HG02970 (cell line): Measurements from ENCODE around the gene SLC6A6.

Experiments
- ATAC-seq: cut with Tn5 transposase; IDR thresholded peaks from one replicate; pipeline ENCODE4 v1.9.1; 2021; ENCODE audit warnings: mild to moderate bottlenecking, moderate library complexity, moderate number of reproducible peaks; ENCODE audit not compliant: unreplicated experiment, low FRiP score

Gene SLC6A6

DNA sequence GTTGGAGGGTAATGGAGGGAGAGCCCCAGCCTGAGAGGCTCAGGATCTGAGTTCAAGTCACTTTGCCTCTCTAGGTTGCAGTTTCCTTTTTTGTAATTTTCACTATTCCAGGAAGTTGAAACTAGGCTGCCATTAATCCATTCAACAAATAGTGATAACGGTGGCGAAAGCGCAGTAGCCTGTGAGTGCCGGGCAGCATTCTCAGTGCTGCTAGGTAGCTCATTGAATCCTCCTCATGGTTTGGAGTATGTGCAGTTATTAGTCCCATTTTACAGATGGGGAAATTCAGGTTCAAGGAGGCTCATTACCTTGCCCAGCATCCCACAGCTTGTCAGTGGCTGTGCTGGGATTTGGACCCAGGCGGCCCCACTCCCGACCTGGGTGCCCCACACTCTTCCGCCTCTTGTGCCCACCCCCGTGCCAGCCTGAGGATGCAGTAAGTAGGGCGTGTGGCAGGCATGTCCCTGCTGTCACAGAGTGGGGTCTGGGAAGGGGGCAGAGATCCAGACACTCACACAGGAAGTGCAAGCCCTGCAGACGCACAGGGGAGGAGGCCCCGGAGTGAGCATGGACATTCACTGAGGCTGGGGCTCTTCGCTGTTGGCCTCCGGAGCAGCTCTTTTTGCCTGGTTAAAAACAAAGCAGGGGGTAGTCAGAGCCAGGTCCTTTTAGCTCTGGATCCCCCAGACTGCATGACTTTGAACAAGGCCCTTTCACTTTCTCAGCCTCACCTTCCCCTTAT, 58.8 kb downstream of the SLC6A6 start:
- no peak for ATAC-seq

DNA sequence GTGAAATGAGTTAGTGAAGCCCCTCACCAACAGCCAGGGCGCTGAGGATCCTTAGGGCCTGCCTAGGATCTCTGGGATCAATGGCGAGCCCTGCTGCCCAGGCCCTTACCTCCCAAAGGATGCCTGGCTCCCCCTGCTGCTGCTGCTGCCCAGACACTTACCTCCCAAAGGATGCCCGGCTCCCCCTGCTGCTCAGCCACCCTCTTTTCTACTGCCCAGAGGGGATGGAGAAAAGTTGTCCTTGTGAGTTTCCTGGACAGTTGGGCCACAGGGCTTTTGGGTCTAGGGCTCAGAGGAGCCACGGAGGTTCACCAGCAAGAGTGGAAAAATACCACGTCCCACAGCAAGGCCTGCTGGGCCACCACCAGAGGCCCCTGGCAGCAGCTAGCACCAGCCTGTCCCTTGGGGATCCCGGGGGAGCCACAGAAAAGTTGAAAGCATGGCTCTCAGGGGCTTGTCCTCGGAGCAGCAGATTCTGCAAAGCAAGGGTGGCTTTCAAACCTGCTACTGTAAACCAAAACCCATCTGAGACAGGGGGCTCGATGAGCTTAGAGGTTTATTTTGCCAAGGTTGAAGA, 59.4 kb downstream of the SLC6A6 start:
- no peak for ATAC-seq

DNA sequence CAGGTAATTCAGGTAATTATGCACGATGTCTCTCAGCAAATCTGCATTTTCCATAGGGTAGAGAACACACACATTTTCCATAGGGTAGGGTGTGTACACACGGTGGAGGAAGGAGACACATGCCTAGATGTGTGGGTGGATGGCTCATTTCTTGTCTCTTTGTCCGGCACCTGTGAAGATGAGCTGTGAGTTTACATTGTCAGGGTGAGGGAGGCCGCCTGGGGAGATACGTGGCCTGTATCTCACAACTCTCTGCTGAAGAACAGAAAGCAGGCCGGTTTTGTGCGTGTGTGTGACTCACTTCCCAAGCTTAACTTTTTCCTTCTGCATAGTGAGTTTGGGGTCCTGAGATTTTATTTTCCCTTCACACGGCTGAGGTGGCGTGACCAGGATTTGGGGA, 60.3 kb downstream of the SLC6A6 start:
- ATAC-seq: no peak

DNA sequence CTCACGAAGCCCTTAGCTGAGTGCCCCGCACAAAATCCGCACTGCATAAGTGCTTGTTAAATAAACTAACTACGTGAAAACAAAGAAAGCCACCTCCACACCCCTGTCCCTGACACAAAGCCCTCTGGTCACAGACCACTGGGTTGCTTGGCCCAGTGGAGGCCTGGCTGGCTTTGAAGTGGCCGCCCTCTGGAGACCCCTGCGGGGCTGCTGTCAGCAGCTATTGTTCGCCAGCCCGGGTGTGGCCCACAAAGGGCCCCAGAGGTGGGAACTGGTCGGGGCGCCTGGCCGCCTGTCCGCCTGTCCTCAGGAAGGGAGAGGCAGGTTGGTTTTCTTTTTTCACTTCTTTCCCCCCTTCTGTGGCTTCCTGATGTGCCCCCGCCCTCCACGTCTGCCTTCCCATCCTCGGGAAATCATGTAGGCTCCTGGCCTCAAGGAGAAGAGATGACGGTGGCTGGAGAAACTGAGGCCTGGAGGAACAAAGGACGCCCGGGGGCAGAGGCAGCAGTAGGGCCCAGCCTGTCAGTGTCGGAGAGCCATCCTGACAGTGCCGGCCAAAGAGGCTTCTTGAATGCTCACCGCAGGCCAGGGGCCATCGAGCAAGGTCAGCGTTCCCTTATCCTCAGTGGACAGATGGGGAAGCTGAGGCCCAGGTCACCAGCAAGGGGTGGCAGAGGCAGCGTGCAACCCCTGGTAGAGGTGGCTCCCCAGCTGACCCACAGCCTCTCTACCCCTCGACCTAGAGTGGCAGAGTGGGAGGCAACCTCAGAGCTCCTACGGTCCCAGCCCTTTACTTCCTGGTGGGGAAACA, 61.1 kb downstream of the SLC6A6 start:
- ATAC-seq: no peak

GRCh38 chr3:14464141-14464465, 61.7 kb downstream of the SLC6A6 start:
- ATAC-seq: no peak

GRCh38 chr3:14464521-14464920, 62.1 kb downstream of the SLC6A6 start:
- no peak for ATAC-seq

- ATAC-seq: no peak
Observed at GRCh38 chr3:14465425-14465824, 63.0 kb downstream of the SLC6A6 start.

- ATAC-seq: no peak
Observed at GRCh38 chr3:14466179-14466903, 63.9 kb downstream of the SLC6A6 start.

DNA sequence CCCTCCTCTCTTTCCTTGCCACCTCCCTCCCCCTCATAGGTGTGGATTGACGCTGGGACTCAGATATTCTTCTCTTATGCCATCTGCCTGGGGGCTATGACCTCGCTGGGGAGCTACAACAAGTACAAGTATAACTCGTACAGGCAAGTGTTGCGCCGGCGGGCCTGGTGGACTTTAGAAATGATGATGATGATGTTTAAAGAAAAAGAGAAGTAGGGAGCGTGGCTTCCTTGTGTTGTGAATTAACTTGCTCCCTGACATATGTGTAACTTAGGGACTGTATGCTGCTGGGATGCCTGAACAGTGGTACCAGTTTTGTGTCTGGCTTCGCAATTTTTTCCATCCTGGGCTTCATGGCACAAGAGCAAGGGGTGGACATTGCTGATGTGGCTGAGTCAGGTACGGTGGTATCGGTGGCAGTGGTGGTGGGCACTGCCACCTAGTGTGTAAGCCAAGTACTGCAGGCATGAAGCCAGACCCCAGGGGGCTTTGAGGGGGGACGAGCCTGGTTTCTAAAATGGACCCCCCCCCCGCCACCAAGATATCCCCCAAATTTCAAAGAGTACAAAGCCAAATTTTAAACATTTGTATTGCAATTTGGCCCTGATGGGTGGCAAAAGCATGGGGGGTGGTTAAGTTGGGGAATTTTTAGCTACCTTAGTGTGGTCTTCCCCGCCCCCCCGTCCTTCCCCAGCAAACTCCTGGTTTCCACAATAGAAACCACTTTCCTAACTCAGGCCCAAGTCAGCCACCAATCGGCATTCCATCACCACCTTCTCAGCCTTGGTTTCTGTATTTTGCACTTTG, 65.6 kb downstream of the SLC6A6 start:
- ATAC-seq: no peak

DNA sequence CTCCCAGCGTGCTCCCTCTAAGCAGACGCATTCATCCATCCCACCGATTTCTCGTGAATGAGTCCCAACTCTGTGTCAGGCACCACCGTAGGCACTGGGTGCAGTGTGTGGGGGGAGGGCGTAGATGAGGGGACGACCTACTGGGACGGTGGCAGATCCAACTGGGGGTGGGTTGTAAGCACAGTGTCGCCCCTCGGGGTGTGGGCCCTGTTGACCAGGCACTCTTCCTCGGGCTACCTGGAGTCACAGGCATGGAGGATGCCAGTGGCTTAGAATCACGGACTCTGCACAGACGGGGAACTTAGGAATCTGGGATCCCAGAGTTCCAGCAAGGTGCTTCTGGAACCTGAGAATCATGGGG, 66.2 kb downstream of the SLC6A6 start:
- ATAC-seq: no peak

DNA sequence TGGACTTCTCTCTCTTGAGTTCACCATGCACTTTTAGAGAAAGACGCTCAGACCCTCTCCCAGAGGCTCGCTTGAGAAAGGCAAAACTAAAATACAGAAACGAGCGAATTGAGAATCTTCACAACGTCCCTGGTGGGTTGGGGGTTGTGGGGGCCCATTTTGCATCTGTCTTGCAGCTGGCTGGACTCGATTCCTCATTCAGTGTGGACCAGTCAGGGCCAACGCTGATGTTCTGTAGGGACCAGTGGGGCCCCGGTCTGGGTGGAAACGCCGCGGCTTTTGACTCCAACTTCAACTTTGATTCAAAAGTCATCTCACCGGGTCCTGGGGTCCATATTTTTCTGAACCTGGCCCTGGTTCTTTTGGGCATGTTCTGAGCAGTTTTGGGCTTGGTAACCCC, 68.1 kb downstream of the SLC6A6 start:
- no peak for ATAC-seq

GRCh38 chr3:14471016-14471415, 68.6 kb downstream of the SLC6A6 start:
- ATAC-seq: no peak

DNA sequence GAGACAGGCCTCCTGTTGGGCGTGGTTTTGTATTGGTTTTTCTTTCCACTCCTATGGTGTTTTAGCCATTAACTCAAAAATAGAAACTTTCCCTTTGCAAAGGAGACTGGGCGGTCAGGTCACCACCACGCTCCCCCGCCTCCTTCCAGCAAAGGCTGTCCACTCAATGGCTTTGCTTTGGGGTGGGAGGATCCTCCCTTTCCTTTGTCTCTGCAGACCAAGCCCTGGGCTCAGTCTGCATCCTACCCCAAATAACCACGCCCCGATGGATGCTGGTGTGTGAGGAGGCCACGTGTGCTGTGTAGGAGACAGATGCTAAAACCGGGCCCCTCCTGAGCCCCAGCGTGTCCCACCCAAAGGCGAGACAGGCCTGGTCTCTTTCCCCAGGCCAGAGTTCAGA, 69.3 kb downstream of the SLC6A6 start:
- ATAC-seq: no peak

- ATAC-seq: no peak
Observed at GRCh38 chr3:14472471-14473351, 70.3 kb downstream of the SLC6A6 start.

DNA sequence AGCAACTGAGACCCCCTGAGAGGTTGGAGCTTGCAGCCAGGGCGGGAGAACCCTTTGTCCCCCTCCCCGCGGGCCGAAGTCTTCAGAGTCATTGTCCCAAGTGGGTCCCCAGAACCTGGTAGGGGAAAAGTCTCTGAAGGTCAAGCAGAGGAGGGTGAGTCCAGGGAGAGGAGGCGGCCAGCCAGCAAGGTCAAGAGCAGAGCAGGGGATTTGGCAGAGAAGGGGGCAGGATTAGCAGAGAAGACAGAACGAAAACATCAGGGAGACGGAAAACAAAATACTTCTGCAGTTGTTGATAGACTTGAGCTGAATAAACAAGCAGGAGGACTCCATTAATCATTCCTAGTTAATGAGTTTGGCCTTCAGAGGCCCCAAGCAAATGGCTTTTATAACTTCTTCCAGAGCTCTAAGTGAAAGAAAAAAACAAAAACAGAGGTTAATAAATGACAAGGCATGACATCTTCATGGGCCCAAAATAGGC, 71.0 kb downstream of the SLC6A6 start:
- ATAC-seq: no peak

DNA sequence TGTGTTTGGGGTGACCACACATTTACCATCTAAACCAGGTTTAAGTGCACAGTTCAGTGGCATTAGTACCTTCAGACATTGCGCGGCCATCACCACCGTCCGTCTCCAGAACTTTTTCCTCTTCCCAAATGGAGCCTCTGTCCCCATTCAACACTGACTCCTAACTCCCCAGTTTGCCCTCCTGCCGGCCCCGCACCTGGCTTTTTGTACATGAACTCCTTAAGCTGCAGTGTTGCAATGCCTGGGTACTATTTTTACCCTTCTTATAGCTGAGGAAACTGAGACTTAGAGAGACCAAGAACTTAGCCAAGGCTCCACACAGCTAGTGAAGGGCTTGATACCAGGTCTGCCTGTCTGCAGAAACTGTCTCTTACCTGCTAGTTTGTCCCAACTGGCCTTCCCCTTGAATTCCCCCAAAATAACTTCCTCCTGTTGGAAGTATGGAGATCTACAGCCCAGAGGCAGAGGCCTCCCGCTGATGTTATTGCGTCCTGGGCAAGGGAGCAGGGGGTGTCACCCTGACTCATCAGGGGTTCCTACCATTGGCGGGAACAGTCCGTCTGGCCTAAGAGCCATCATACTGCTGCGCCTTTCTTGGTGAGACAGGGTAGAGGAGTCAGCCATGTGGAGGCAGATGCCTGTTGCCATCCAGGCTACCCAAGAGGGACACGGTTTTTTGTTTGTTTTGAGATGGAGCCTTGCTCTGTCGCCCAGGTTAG, 72.1 kb downstream of the SLC6A6 start:
- no peak for ATAC-seq

- no peak for ATAC-seq
Observed at GRCh38 chr3:14475621-14476020, 73.2 kb downstream of the SLC6A6 start.

DNA sequence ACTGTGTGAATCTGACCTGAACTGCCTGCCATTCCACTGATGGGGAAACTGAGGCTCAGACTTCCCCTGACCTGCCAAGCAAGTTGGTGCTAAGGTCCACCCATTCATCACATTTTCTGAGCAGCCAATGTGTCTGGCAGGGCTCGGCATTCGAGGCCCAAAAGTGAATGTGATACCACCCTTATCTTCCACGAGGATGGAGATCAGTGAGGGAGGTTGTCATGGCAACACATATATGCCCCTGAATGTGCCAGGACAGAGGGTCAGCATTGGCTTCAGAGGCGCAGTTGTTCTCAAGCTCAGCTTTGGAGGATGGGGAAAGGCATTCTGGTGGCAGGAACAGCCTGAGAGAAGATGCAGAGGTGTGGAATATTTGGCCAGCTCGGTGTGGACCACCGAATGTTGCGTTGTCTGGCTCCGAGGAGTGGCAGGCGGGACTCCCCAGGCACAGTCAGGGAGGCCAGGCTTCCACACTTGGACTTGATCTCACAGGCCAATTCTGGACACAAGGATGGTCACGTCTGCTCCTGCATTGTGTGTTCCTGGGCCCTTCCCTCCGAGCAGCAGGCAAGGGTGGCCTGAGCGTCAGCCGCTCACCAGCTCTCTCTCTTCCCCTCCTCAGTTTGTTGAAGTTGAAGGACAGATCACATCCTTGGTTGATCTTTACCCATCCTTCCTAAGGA, 74.3 kb downstream of the SLC6A6 start:
- ATAC-seq: no peak
